Panc1 (cell line): ENCODE results near the gene RAB26.

Experiments
- CTCF ChIP-seq: fragments of 450-650 bp; IDR thresholded peaks from 2 replicates; pipeline ENCODE4 v1.5.1; 2017; ENCODE audit warnings: mild to moderate bottlenecking
- POLR2AphosphoS5 ChIP-seq: IDR thresholded peaks from 2 replicates; pipeline ENCODE4 v1.6.1; 2012; ENCODE audit warnings: mild to moderate bottlenecking, low read depth, low read length, moderate library complexity
- REST ChIP-seq, 2 experiments: IDR thresholded peaks; 2 replicates each; pipeline ENCODE4 v1.6.1; 2011 to 2012; ENCODE audit warnings: low read depth in 2 of 2, control low read depth in 1 of 2, low read length in 1 of 2, mild to moderate bottlenecking in 1 of 2, moderate library complexity in 1 of 2; ENCODE audit not compliant: insufficient read depth in 1 of 2
- SIN3A ChIP-seq: IDR thresholded peaks from 2 replicates; pipeline ENCODE4 v1.6.1; 2012; ENCODE audit warnings: low read depth, mild to moderate bottlenecking, low read length, moderate library complexity, borderline replicate concordance; ENCODE audit not compliant: insufficient read depth

GRCh38 chr16:2179107-2179501, 30.7 kb downstream of the RAB26 start:
- TF ChIP-seq CTCF (no peak), POLR2AphosphoS5 (no peak), REST (IDR thresholded peaks at IDR 0.05; ENCODE audit: insufficient read depth in 1 of 2, low read depth in 2 of 2, low read length in 1 of 2) (no peak), SIN3A (no peak)
